A673 (cell line): Measurements from ENCODE around the gene PRR30. TPM values are rescaled to one million over a fixed set of nuclear protein-coding genes. Genes with fewer than 3 reads are reported as not detected.

Experiments
- BruUV-seq: library from RNA; stranded (reverse); fragments of 400-500 nt; replicated peaks from 2 replicates; lab custom pipeline; 2021; lab: Mats Ljungman, UMichigan
- CTCF ChIA-PET: fragments of 300-600 bp; sonication (Branson Sonifier 250); formaldehyde crosslinking; loops from one replicate; lab custom pipeline; 2022; ENCODE audit warnings: antibody characterized with exemption; lab: Charles Lee
- POLR2A ChIA-PET: fragments of 300-600 bp; sonication (Branson Sonifier 250); formaldehyde crosslinking; loops from one replicate; lab custom pipeline; 2022; ENCODE audit warnings: antibody characterized with exemption; ENCODE audit not compliant: low non-redundant PET; lab: Charles Lee
- DNase-seq: peaks from one replicate; pipeline ENCODE4 v3.0.0-alpha.2; 2015; ENCODE audit warnings: low spot score
- H3K27ac ChIP-seq: fragments of 200-600 bp; sonication (generic); 2 replicates; pipeline ENCODE4 v1.5.1; 2016; ENCODE audit warnings: mixed run types, low read depth, mild to moderate bottlenecking, mixed read lengths, antibody characterized with exemption, low read length; ENCODE audit not compliant: poor library complexity, severe bottlenecking
- H3K27me3 ChIP-seq: fragments of 200-600 bp; sonication (generic); replicated peaks from 2 replicates; pipeline ENCODE4 v1.6.1; 2017; ENCODE audit warnings: mixed run types, low read depth, mild to moderate bottlenecking, mixed read lengths, antibody characterized with exemption, low read length; ENCODE audit not compliant: insufficient read depth, poor library complexity
- H3K36me3 ChIP-seq: fragments of 200-600 bp; sonication (generic); 2 replicates; pipeline ENCODE4 v1.6.1; 2016; ENCODE audit warnings: mixed run types, mild to moderate bottlenecking, mixed read lengths, antibody characterized with exemption, low read length; ENCODE audit not compliant: insufficient read depth, poor library complexity, severe bottlenecking
- H3K4me1 ChIP-seq: fragments of 200-600 bp; sonication (generic); 2 replicates; pipeline ENCODE4 v1.6.1; 2017; ENCODE audit warnings: mixed run types, mild to moderate bottlenecking, mixed read lengths, antibody characterized with exemption, low read length; ENCODE audit not compliant: insufficient read depth, poor library complexity, severe bottlenecking
- H3K4me3 ChIP-seq: fragments of 200-600 bp; sonication (generic); 2 replicates; pipeline ENCODE4 v1.5.1; 2016; ENCODE audit warnings: low read depth, mixed run types, mild to moderate bottlenecking, mixed read lengths, low read length; ENCODE audit not compliant: poor library complexity, severe bottlenecking
- H3K9me3 ChIP-seq: fragments of 200-600 bp; sonication (generic); 2 replicates; pipeline ENCODE4 v1.6.1; 2016; ENCODE audit warnings: mixed run types, low read depth, mild to moderate bottlenecking, mixed read lengths, antibody characterized with exemption, low read length; ENCODE audit not compliant: poor library complexity, severe bottlenecking
- EZH2 ChIP-seq: fragments of 200-600 bp; sonication (generic); IDR thresholded peaks from 2 replicates; pipeline ENCODE4 v1.6.1; 2017; ENCODE audit warnings: borderline replicate concordance, low read depth, mild to moderate bottlenecking, mixed read lengths, antibody characterized with exemption, low read length; ENCODE audit not compliant: poor library complexity, severe bottlenecking
- intact Hi-C: fragments of 100-400 bp; cut with micrococcal nuclease; formaldehyde crosslinking; loops from one replicate; pipeline ENCODE4 v1.10.0; 2022; ENCODE audit not compliant: unreplicated experiment
- total RNA-seq: library from RNA; stranded (reverse); gene quantifications from 2 replicates; pipeline ENCODE4 v1.2.3, GENCODE V29; 2021
- TF ChIP-seq, protein P1 (sequence below): fragments of 300-800, 200-600 bp; sonication (generic); conservative IDR thresholded peaks from 2 replicates; pipeline ENCODE4 v1.5.1; 2017; ENCODE audit warnings: low read depth, mild to moderate bottlenecking, antibody characterized with exemption, low read length, moderate library complexity, mixed read lengths

The PRR30 gene
- total RNA-seq, 1 experiment from 2014 or later = not detected

DNA sequence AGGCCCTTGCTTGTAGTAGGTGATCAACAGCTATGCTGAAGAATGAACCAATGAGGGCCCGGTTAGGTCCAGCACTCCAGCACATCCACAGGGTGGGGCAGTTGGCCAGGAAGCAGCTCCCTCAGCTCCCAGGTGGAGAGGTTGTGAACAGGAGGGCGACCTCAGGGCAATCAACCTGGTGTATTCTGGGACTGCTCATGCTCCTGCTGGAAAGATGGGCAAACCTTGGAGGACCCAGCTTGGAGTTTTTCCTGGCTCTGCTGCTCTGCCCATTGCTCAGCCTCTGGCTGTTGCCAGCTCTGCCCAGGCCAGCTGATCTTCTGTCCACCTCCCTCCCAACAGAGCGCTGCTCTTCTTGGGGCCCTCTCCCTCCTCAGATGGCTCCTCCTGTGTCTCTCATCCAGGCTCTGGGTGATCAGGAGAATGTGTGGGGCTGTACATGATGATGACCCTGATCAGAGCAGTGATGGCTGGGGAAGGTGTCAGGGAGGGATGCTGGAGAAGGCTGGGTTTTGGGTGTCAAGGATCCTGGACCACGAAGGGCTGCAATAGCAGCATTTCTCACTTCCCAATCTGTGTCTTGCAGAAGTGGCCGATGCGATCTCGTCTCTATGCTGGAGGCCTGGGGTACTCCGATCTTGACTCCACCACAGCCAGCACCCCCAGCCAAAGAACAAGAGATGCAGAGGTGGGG is 13.0 kb upstream of the PRR30 start:
- Histone ChIP-seq H3K27me3 (no peaks in the 10 kb centered on the region), H3K4me1 (no peaks in the 10 kb centered on the region), H3K4me3 (no peak overlapping the region), H3K36me3 (no peaks in the 10 kb centered on the region), H3K27ac (no peak overlapping the region), H3K9me3 (no peaks in the 10 kb centered on the region)
- BruUV-seq = no TSS peak
- intact Hi-C loops = loop anchor here (2.0 kb wide), 1 partner anchor 33 kb away; the partner anchor contains the start of gene CGREF1
- POLR2A ChIA-PET = no interaction called here
- no peak for TF ChIP-seq EZH2
- TF ChIP-seq, protein P1, sequence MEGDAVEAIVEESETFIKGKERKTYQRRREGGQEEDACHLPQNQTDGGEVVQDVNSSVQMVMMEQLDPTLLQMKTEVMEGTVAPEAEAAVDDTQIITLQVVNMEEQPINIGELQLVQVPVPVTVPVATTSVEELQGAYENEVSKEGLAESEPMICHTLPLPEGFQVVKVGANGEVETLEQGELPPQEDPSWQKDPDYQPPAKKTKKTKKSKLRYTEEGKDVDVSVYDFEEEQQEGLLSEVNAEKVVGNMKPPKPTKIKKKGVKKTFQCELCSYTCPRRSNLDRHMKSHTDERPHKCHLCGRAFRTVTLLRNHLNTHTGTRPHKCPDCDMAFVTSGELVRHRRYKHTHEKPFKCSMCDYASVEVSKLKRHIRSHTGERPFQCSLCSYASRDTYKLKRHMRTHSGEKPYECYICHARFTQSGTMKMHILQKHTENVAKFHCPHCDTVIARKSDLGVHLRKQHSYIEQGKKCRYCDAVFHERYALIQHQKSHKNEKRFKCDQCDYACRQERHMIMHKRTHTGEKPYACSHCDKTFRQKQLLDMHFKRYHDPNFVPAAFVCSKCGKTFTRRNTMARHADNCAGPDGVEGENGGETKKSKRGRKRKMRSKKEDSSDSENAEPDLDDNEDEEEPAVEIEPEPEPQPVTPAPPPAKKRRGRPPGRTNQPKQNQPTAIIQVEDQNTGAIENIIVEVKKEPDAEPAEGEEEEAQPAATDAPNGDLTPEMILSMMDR = no peak
- CTCF ChIA-PET = interaction anchor here (1.1 to 1.9 kb wide), 2 partner anchors 18 kb away, joined by 3 to 6 read pairs; no protein-coding TSS in a partner anchor
- DNase-seq = no peak

DNA sequence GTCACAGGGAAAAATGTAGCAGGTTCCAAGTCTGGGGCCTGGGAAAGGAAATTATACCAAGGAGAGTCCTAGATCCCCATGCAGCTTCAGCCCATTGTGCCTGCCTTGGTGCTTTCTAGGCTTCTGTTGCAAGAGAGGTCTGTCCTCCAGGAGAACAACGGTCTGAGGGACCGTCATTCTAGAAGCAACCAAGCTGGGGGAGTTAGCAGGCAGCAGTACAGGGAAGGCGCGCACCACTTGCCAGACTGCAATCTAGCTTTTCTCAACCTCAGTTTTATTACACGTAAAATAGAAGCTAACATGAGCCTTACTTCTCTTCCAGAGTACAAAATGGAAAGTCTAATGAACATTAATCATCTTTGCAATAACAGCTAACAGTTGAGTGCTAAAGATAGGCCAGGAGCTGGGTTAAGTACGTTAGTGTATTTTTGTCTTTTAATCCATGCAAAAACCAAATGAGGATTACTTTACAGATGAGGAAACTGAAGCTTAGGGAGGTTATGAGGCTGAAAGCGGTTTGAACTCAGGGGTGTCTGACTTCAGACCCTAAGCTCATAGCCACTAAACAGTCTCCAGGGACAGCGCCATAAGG is 11.5 kb upstream of the PRR30 start:
- POLR2A ChIA-PET = no interaction called here
- no TSS peak for BruUV-seq
- CTCF ChIA-PET = interaction anchor here (0.8 to 1.9 kb wide), 2 partner anchors 19 to 129 kb away, joined by 3 to 6 read pairs; no protein-coding TSS in a partner anchor
- Histone ChIP-seq H3K4me3 (no peak overlapping the region), H3K36me3 (no peaks in the 10 kb centered on the region), H3K27ac (no peak overlapping the region), H3K27me3 (no peaks in the 10 kb centered on the region), H3K4me1 (no peaks in the 10 kb centered on the region), H3K9me3 (no peaks in the 10 kb centered on the region)
- TF ChIP-seq EZH2 = no peak
- TF ChIP-seq, protein P1 = no peak
- no peak for DNase-seq
- intact Hi-C loops = no loop called here

DNA sequence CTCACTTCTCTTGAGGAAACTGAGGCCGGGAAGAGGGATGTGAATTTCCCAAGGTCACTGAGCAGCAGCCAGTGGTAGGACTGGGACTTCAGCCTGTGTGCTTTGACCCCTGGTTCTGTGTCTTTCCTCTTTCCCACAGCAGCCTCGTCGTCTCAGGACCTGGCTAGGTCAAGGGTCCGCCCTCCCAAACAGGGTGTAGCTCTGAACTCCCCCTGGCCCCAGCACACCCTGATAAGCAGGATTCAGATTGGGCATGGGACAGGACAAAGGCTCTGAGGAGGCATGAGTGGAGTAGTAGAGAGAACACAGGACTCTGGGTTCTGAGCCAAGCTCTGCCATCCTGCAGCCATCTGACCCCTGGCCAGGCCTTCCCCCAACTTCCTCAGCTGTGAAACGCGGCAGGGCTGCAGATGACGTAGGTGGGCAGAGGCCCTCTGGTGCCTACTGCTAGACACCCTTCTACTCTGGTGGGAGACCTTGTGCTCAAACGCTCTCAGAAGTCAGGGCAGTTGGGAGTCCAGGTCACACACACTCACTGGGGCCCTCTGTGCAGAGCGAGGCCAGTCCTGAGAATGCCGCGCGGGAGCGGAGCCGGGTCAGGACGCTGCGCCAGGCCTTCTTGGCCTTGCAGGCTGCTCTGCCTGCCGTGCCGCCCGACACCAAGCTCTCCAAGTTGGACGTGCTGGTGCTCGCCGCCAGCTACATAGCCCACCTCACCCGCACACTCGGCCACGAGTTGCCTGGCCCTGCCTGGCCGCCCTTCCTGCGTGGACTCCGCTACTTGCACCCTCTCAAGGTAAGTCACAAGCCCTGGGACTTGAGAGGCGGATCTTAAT is 10.6 kb upstream of the PRR30 start:
- no peaks in the 10 kb centered on the region for H3K27me3 ChIP-seq
- no peak for DNase-seq
- POLR2A ChIA-PET = interaction anchor here (0.7 kb wide), 1 partner anchor 33 kb away, joined by 3 read pairs; no protein-coding TSS in a partner anchor
- H3K9me3 ChIP-seq = no peaks in the 10 kb centered on the region
- no peak overlapping the region for H3K4me3 ChIP-seq
- TF ChIP-seq EZH2 = no peak
- TF ChIP-seq, protein P1 = no peak
- intact Hi-C loops = no loop called here
- H3K27ac ChIP-seq = no peak overlapping the region
- no TSS peak for BruUV-seq
- CTCF ChIA-PET = no interaction called here
- H3K4me1 ChIP-seq = no peaks in the 10 kb centered on the region
- no peaks in the 10 kb centered on the region for H3K36me3 ChIP-seq
